ENCODE data around the gene FLT4.

Gene FLT4

GRCh38 chr5:180670586-180671359 is 21.4 kb upstream of the FLT4 start:
- no peaks in the 10 kb centered on the region for H3K9me2 ChIP-seq (replicated peaks; ENCODE audit: control insufficient read depth, low read length)
- H3K4me2 ChIP-seq (ENCODE audit: low read length), result no peak overlapping the region
- TF ChIP-seq EZH2phosphoT487 (IDR thresholded peaks at IDR 0.05; ENCODE audit: borderline replicate concordance, low read length), result no peak
- TF ChIP-seq CTCF (IDR thresholded peaks at IDR 0.05; ENCODE audit: low read depth, low read length, poor library complexity, severe bottlenecking), result peak; percentile 76
- no peak overlapping the region for H3K4me3 ChIP-seq (ENCODE audit: low read length)
- H3K27me3 ChIP-seq (ENCODE audit: control insufficient read depth, low read length), result no peaks in the 10 kb centered on the region
- no peaks in the 10 kb centered on the region for H3K36me3 ChIP-seq (ENCODE audit: control insufficient read depth, low read length)
- no peaks in the 10 kb centered on the region; the same call in 1 of the 2 replicates for H3K9me3 ChIP-seq (ENCODE audit: control insufficient read depth, insufficient read depth, low read length)
- no peaks in the 10 kb centered on the region for H3F3A ChIP-seq (ENCODE audit: control insufficient read depth, insufficient read depth)
- H4K20me1 ChIP-seq (ENCODE audit: control insufficient read depth, insufficient read depth, low read depth, low read length), result no peaks in the 10 kb centered on the region
- H3K27ac ChIP-seq (ENCODE audit: low read depth, low read length), result no peak overlapping the region
- no peaks in the 10 kb centered on the region for H3K4me1 ChIP-seq (ENCODE audit: control insufficient read depth, low read length)
- no peaks in the 10 kb centered on the region for H3K79me2 ChIP-seq (ENCODE audit: control insufficient read depth, low read length)

- Histone ChIP-seq H4K20me1 (ENCODE audit: control insufficient read depth, insufficient read depth, low read depth, low read length) (no peaks in the 10 kb centered on the region), H3K9me3 (ENCODE audit: control insufficient read depth, insufficient read depth, low read length) (no peaks in the 10 kb centered on the region; the same call in 1 of the 2 replicates), H3K36me3 (ENCODE audit: control insufficient read depth, low read length) (no peaks in the 10 kb centered on the region), H3F3A (ENCODE audit: control insufficient read depth, insufficient read depth) (no peaks in the 10 kb centered on the region), H3K27me3 (ENCODE audit: control insufficient read depth, low read length) (no peaks in the 10 kb centered on the region), H3K79me2 (ENCODE audit: control insufficient read depth, low read length) (no peaks in the 10 kb centered on the region), H3K27ac (ENCODE audit: low read depth, low read length) (no peak overlapping the region), H3K4me3 (ENCODE audit: low read length) (no peak overlapping the region), H3K9me2 (replicated peaks; ENCODE audit: control insufficient read depth, low read length) (no peaks in the 10 kb centered on the region), H3K4me1 (ENCODE audit: control insufficient read depth, low read length) (no peaks in the 10 kb centered on the region), H3K4me2 (ENCODE audit: low read length) (no peak overlapping the region)
- no peak for TF ChIP-seq CTCF (IDR thresholded peaks at IDR 0.05; ENCODE audit: low read depth, low read length, poor library complexity, severe bottlenecking)
- TF ChIP-seq EZH2phosphoT487 (IDR thresholded peaks at IDR 0.05; ENCODE audit: borderline replicate concordance, low read length), result no peak
Observed at GRCh38 chr5:180670157-180670556, 20.8 kb upstream of the FLT4 start.

- no peak overlapping the region for H3K4me2 ChIP-seq (ENCODE audit: low read length)
Observed at GRCh38 chr5:180669661-180670060, 20.3 kb upstream of the FLT4 start.

More at GRCh38 chr5:180669661-180670060, 20.3 kb upstream of the FLT4 start:
- Histone ChIP-seq H3K36me3 (ENCODE audit: control insufficient read depth, low read length) (no peaks in the 10 kb centered on the region), H3K27me3 (ENCODE audit: control insufficient read depth, low read length) (no peaks in the 10 kb centered on the region), H3K79me2 (ENCODE audit: control insufficient read depth, low read length) (no peaks in the 10 kb centered on the region), H3K9me3 (ENCODE audit: control insufficient read depth, insufficient read depth, low read length) (no peaks in the 10 kb centered on the region; the same call in 1 of the 2 replicates), H3K4me1 (ENCODE audit: control insufficient read depth, low read length) (no peaks in the 10 kb centered on the region), H3F3A (ENCODE audit: control insufficient read depth, insufficient read depth) (no peaks in the 10 kb centered on the region), H4K20me1 (ENCODE audit: control insufficient read depth, insufficient read depth, low read depth, low read length) (no peaks in the 10 kb centered on the region), H3K27ac (ENCODE audit: low read depth, low read length) (no peak overlapping the region), H3K4me3 (ENCODE audit: low read length) (no peak overlapping the region), H3K9me2 (replicated peaks; ENCODE audit: control insufficient read depth, low read length) (no peaks in the 10 kb centered on the region)
- no peak for TF ChIP-seq CTCF (IDR thresholded peaks at IDR 0.05; ENCODE audit: low read depth, low read length, poor library complexity, severe bottlenecking)
- no peak for TF ChIP-seq EZH2phosphoT487 (IDR thresholded peaks at IDR 0.05; ENCODE audit: borderline replicate concordance, low read length)

Data from DOHH2 (cell line).